Progenitor cell of endocrine pancreas (in vitro differentiated cells): ENCODE data around the gene CALU. TPM values are rescaled to one million over a fixed set of nuclear protein-coding genes. Genes with fewer than 3 reads are reported as not detected.

Experiments
- DNase-seq: peaks from one replicate; pipeline ENCODE4 v3.0.0; 2021; ENCODE audit warnings: low spot score; ENCODE audit not compliant: unreplicated experiment
- H3K27ac Mint-ChIP-seq: 2 replicates; pipeline ENCODE4 v1.8.0; 2021; ENCODE audit warnings: mild to moderate bottlenecking, moderate library complexity, mixed read lengths
- H3K27me3 Mint-ChIP-seq: 2 replicates; pipeline ENCODE4 v1.8.0; 2021; ENCODE audit warnings: mixed read lengths
- H3K36me3 Mint-ChIP-seq: 2 replicates; pipeline ENCODE4 v1.8.0; 2022; ENCODE audit warnings: mixed read lengths; ENCODE audit not compliant: insufficient read depth
- H3K4me1 Mint-ChIP-seq: 2 replicates; pipeline ENCODE4 v1.8.0; 2021; ENCODE audit warnings: low read depth, mixed read lengths
- H3K4me3 Mint-ChIP-seq: 2 replicates; pipeline ENCODE4 v1.8.0; 2021; ENCODE audit warnings: low read depth, mild to moderate bottlenecking, moderate library complexity, mixed read lengths
- H3K9me3 Mint-ChIP-seq: 2 replicates; pipeline ENCODE4 v1.8.0; 2021; ENCODE audit warnings: low read depth, mixed read lengths
- CTCF ChIP-seq: fragments of 200-600 bp; sonication (generic); IDR thresholded peaks from one replicate; pipeline ENCODE4 v1.5.0; 2021; ENCODE audit warnings: antibody characterized with exemption, mild to moderate bottlenecking; ENCODE audit not compliant: unreplicated experiment
- total RNA-seq: library from RNA; stranded (reverse); gene quantifications from 2 replicates; pipeline ENCODE4 v1.2.1, GENCODE V29; 2021

CALU gene
- total RNA-seq, 1 donor from 2014 or later = 107 TPM

- peaks cover 3% of the 10 kb centered on the region for H3K9me3 Mint-ChIP-seq
- DNase-seq = no peak
- no peak overlapping the region for H3K4me3 Mint-ChIP-seq
- no peaks in the 10 kb centered on the region for H3K36me3 Mint-ChIP-seq
- H3K27me3 Mint-ChIP-seq = peaks cover 11% of the 10 kb centered on the region
- no peak overlapping the region for H3K27ac Mint-ChIP-seq
- peaks cover 4% of the 10 kb centered on the region for H3K4me1 Mint-ChIP-seq
- TF ChIP-seq CTCF = no peak
Observed at GRCh38 chr7:128713794-128714193, 25.4 kb upstream of the CALU start.

GRCh38 chr7:128714701-128715495, 24.3 kb upstream of the CALU start:
- H3K9me3 Mint-ChIP-seq = peaks cover 3% of the 10 kb centered on the region
- no peak overlapping the region for H3K27ac Mint-ChIP-seq
- no peaks in the 10 kb centered on the region for H3K36me3 Mint-ChIP-seq
- no peak overlapping the region for H3K4me3 Mint-ChIP-seq
- no peak for DNase-seq
- peaks cover 14% of the 10 kb centered on the region for H3K27me3 Mint-ChIP-seq
- no peak for TF ChIP-seq CTCF
- peaks cover 4% of the 10 kb centered on the region for H3K4me1 Mint-ChIP-seq

- no peak for DNase-seq
- H3K27me3 Mint-ChIP-seq = peaks cover 14% of the 10 kb centered on the region
- no peak overlapping the region for H3K4me3 Mint-ChIP-seq
- H3K9me3 Mint-ChIP-seq = no peaks in the 10 kb centered on the region
- peaks cover 4% of the 10 kb centered on the region for H3K4me1 Mint-ChIP-seq
- H3K36me3 Mint-ChIP-seq = no peaks in the 10 kb centered on the region
- no peak for TF ChIP-seq CTCF
- no peak overlapping the region for H3K27ac Mint-ChIP-seq
Observed at GRCh38 chr7:128718967-128719642, 20.1 kb upstream of the CALU start.

- Mint-ChIP-seq H3K27ac (no peak overlapping the region), H3K4me1 (no peaks in the 10 kb centered on the region), H3K4me3 (no peak overlapping the region), H3K27me3 (peaks cover 22% of the 10 kb centered on the region), H3K36me3 (no peaks in the 10 kb centered on the region), H3K9me3 (no peaks in the 10 kb centered on the region)
- no peak for DNase-seq
- no peak for TF ChIP-seq CTCF
Observed at GRCh38 chr7:128721376-128721775, 17.8 kb upstream of the CALU start.

GRCh38 chr7:128724743-128725142, 14.4 kb upstream of the CALU start:
- Mint-ChIP-seq H3K27ac (no peak overlapping the region), H3K36me3 (no peaks in the 10 kb centered on the region), H3K27me3 (peaks cover 26% of the 10 kb centered on the region), H3K9me3 (no peaks in the 10 kb centered on the region), H3K4me1 (no peaks in the 10 kb centered on the region), H3K4me3 (no peak overlapping the region)
- no peak for DNase-seq
- TF ChIP-seq CTCF = no peak
